Testis (tissue), 2 donors: Measurements from ENCODE around the gene SSPN.

Experiments
- POLR2A ChIP-seq: fragments of 450-650 bp; IDR thresholded peaks from one replicate; pipeline ENCODE4 v1.6.1; 2017; ENCODE audit warnings: antibody characterized with exemption, mild to moderate bottlenecking, moderate library complexity
- TF ChIP-seq, protein P1 (sequence below), 3 experiments: fragments of 450-650 bp in 2 of 3; fragments of 200-600 bp in 1 of 3; sonication (generic) in 1 of 3; IDR thresholded peaks; one replicate each; pipeline ENCODE4 v1.5.1; 2016 to 2019; ENCODE audit warnings: antibody characterized with exemption in 3 of 3, mild to moderate bottlenecking in 2 of 3, moderate library complexity in 1 of 3

DNA sequence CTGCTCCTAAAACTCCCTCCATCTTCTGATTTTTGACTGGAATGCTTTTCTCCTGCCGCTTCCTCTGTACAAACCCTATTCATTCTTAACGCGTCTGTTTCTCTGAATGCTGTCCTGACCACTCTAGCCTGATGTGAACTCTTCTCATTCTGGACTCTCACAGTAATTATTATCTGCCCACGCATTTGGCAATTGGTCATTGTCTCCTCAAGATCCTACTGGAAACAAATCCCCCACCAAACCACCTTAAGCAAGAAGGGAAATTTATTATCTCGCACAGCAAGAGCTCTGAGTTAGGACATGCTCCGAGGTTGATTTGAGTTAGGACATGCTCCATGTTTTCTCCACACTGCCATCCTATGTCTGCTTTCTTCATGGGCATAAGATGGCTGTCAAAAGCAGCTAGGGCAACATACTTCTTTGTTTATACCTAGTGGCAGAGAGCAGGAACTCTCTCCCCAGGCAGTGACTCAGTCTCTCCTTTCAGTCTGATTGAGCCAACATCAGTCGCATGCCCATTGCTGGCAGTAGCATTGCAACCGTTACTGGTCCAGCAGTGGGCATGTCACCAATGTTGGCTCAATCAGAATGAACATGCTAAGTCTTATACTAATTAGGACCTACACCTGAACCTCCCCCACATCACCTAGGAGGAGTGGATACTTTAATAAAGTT is 102.2 kb downstream of the SSPN start:
- TF ChIP-seq, protein P1, sequence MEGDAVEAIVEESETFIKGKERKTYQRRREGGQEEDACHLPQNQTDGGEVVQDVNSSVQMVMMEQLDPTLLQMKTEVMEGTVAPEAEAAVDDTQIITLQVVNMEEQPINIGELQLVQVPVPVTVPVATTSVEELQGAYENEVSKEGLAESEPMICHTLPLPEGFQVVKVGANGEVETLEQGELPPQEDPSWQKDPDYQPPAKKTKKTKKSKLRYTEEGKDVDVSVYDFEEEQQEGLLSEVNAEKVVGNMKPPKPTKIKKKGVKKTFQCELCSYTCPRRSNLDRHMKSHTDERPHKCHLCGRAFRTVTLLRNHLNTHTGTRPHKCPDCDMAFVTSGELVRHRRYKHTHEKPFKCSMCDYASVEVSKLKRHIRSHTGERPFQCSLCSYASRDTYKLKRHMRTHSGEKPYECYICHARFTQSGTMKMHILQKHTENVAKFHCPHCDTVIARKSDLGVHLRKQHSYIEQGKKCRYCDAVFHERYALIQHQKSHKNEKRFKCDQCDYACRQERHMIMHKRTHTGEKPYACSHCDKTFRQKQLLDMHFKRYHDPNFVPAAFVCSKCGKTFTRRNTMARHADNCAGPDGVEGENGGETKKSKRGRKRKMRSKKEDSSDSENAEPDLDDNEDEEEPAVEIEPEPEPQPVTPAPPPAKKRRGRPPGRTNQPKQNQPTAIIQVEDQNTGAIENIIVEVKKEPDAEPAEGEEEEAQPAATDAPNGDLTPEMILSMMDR (IDR thresholded peaks at IDR 0.05) = no peak
- TF ChIP-seq POLR2A = no peak
